GF-D8 (cell line): ENCODE data around the gene MBLAC1.
"Not testable (repeated sequence)": the region's sequence is repeated elsewhere in the genome, so short reads cannot be mapped to it uniquely, and the experiment has no call there.

Experiments
- DNase-seq: peaks from one replicate; lab custom pipeline; 2025; lab: John Stamatoyannopoulos, UW

Gene MBLAC1

DNA sequence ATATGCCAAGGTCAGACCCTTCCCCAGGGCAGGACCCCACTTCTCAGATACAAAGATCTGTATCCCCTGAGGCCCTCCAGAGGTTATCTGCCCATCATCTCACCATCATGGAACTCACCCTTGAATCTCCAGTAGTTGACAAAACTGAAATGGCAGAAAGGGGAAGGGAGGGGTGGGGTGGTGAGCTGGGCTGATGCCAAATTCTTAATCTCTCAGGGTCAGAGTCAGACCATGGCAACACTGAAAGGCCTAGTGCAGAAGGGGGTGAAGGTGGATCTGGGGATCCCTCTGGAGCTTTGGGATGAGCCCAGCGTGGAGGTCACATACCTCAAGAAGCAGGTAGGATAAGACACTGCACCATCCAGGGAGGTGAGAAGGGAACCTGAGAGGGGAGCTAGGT lies 4.2 kb upstream of the MBLAC1 start:
- DNase-seq = no peak

DNA sequence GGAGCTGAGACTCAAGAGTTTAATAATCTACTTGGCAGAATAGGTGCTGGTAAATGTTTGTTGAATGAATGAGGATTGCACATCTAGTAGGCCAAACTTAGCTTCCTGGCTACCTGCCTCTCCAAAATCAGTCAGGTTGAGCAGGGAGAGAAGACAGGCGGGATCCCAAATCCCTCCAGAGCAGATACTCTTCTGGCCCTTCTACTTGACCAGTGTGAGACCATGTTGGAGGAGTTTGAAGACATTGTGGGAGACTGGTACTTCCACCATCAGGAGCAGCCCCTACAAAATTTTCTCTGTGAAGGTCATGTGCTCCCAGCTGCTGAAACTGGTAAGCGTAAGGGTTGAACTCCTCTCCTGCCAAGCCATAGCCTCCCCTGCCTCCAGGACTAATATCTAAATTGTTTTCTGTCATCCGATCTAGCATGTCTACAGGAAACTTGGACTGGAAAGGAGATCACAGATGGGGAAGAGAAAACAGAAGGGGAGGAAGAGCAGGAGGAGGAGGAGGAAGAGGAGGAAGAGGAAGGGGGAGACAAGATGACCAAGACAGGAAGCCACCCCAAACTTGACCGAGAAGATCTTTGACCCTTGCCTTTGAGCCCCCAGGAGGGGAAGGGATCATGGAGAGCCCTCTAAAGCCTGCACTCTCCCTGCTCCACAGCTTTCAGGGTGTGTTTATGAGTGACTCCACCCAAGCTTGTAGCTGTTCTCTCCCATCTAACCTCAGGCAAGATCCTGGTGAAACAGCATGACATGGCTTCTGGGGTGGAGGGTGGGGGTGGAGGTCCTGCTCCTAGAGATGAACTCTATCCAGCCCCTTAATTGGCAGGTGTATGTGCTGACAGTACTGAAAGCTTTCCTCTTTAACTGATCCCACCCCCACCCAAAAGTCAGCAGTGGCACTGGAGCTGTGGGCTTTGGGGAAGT lies 2.2 kb upstream of the MBLAC1 start:
- no peak for DNase-seq

DNA sequence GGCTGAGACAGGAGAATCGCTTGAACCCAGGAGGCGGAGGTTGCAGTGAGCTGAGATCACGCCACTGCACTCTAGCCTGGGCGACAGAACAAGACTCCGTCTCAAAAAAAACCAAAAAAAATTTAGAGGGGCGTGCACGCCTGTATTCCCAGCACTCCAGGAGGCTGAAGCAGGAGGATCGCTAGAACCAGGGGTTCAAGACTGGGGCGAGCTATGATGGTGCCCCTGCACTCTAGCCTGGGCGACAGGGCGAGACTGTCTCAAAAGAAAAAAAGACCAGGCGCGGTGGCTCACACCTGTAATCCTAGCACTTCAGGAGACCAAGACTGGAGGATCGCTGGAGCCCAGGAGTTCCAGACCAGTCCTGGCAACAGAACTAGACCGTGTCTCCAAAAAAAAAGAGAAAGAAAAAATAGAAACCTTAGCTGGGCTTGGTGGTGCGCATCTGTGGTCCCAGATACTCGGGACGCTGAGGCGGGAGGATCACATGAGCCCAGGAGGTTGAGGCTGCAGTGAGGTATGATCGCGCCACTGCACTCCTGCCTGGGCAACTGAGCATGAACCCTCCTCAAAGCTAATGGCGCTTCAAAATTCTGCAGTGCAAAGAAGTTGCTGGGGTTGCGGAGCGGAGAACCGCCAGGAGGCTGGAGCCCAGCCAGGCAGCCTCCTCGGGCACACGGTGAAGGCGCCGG lies 382 bp upstream of the MBLAC1 start:
- DNase-seq = peak; percentile 61

DNA sequence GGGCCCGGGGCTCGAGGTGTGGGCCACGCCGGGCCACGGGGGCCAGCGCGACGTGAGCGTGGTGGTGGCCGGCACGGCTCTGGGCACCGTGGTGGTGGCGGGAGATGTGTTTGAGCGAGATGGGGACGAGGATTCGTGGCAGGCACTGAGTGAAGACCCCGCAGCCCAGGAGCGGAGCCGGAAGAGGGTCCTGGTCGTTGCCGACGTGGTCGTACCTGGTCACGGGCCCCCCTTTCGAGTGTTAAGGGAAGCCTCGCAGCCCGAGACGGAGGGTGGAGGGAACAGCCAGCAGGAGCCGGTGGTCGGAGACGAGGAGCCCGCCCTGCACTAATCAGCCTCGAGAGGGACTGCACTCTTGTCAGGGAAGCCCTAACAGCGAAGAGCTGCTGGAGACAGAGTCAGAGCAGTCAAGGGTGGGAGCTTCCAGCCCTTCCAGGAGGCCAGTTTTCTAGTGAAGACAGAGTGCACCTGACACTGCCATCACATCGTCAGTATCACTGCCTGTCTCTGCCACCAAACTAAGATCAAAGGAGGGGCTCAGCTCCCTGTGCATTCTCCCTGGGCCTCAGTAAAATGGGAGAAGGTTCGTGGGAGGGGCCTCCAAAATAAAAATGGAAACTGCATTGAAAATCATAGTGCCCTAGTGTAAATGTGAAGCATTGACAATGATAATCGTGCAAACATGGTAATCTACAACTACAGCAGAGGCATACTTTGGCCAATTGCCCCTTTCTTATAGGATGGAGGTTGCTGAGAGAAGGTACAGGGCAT lies 1.3 kb downstream of the MBLAC1 start:
- no peak for DNase-seq

DNA sequence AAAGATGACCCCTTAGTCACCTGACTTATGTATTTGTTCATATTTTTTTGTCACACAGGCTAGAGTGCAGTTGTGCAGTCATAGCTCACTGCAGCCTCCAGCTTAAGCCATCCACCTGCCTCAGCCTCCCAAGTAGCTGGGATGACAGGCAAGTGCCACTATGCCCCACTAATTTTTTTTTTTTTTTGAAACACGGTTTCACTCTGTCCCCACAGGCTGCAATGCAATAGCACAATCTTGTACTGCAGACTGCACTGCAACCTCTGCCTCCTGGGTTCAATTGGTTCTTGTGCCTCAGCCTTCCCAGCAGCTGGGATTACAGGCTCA lies 1.8 kb downstream of the MBLAC1 start:
- no peak for DNase-seq

DNA sequence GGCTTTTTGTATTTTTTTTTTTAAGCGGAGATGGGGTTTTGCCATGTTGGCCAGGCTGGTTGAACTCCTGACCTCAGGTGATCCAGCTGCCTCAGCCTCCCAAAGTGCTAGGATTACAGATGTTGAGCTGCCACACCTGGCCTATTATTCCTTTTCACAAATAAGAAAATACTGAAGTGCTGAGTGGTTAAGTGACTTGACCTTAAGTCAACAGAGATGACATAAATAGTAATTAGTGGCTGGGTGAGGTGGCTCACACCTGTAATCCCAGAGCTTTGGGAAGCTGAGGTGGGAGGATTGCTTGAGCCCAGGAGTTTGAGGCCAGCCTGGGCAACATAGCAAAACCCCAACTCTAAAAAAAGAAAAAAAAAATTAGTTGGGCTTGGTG lies 3.4 kb downstream of the MBLAC1 start:
- DNase-seq = not testable (repeated sequence)

DNA sequence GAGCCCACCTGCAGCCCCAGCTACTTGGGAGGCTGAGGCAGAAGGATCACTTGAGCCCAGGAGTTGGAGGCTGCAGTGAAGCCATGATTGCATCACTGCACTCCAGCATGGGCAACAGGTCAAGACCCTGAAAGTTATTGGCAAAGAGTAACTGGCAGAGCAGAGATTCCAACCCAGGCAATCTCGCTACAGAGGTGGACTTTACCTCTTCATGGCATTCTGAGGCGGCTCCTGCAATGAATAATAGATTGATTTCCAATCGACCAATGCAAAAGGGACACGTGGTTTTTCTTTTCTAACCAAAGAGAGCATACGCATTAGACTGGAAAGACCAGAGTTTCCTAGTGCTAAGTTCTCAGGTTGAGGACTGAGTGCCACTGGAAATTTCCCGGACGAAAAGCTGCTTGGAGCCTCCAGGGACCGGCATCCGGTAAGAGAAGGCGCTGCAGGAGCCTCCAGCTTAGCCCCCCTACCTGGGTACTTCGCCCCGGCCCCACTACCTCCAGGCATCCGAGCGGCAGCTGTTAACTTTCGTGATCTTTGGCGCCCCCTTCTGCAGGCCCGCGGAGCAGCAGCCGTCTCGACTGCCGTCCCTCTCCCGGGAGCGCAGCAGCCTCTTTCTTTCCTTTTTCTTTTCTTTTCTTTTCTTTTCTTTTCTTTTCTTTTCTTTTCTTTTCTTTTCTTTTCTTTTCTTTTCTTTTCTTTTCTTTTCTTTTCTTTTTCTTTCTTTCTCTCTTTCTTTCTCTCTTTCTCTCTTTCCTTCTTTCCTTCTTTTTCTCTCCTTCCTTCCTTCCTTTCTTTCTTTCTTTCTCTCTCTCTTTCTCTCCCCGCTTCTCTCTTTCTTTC lies 4.1 kb downstream of the MBLAC1 start:
- peak; percentile 30 for DNase-seq

DNA sequence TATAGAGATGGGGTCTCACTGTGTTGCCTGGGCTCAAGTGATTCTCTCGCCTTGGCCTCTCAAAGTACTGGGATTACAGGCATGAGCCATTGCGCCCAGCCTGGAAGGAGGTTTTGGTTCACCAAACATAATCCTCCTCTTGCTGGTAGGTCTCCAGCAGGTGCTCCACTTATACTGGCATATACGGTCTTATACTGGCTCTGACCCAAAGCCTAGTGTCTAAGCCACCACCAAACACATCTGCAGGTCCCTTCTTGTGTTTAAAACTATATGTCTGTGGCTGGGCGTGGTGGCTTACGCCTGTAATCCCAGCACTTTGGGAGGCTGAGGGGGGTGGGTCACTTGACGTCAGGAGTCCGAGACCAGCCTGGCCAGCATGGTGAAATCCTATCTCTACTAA lies 5.4 kb downstream of the MBLAC1 start:
- DNase-seq = no peak

DNA sequence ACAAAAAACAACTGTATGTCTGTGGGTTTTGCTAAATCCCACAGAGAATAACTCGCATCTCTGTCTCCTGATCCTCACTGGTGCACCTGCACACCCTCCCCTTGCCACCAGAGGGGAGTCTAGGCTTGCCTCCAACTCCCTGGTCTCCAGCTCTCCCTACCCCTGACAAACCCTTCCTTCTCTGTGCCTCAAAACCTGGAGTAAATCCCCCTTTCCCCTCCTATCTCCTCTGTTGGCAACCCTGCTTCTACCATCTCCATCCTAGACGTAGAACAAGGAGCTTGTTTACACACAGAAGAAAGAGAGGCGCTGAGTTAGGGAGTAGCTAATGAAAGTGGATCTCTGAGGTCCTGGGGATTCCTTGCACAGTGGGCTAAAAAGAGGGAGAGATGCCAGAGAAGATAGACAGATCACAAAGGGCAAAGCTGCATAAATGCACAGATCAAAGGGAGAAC lies 6.0 kb downstream of the MBLAC1 start:
- peak; percentile 34 for DNase-seq

DNA sequence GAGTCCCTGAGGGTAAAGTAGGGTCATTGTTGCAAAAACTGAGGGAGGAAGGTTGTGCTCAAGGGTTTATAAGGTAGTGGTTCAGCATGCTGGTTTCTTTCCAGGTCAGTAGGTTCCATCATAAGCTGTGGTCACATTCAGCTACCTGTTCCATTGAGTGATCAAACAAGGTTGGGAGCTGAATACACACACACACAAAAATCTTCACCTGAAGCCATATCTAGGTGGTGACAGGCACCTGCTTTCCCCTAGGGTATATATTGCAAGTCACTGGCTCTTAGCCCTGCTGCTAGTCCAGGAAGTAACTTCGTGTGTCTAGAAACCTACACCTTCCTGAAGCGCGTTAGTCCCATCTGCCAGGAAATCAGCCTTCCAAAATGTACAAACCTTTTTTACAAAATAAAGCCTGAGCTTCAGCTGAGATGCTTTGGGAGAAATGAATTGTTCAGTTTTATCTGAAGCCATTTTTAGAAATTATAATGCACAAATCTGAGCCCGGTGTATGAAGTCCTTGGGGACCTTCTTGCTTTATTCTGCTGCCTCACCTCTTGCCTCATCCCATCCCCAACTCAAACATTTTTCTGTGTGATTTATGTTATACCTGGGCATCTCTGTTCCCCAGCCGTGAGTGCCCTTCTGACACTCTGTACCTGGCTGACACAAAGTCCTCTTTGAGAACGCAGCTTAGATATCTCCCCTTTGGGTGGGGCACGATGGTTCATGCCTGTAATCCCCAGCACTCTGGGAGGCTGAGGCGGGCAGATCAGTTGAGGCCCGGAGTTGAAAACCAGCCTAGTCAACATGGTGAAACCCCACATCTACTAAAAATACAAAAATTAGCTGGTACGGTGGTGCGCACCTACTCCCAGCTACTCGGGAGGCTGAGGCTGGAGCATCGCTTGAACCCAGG lies 11.3 kb downstream of the MBLAC1 start:
- DNase-seq = no peak

DNA sequence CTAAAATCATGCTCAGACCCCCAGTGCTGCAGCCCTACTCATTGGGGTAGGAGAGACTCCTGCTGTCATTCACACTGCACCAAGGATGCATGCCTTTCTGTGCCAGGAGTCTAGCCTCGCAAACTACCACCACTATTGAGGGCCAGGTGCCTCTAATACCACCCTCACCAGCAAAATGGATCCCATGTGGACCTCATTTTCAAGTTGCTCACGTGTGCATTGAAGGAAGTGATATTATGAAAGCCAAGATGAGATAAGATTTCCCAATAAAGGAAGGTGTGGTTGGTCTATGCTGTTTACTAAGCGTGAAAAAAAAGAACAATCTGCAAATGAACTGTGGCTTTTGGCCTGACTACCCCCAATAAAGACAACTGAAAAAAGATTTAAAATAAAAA lies 14.8 kb downstream of the MBLAC1 start:
- DNase-seq = peak; percentile 69

DNA sequence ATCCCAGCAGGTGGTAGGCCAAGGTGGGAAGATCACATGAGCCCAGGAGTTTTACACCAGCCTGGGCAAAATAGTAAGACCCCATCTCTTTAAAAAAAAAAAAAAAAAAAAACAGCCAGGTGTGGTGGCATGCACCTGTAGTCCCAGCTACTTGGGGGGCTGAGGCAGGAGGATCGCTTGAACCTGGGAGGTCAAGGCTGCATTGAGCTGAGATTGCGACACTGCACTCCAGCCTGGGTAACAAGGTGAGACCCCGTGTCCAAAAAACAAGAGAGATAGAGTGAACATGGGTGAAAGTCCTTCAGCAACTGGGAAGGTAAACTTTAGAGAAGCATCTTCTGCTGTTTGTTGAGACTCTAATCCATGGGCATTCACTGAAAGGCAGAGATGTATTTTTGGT lies 15.7 kb downstream of the MBLAC1 start:
- DNase-seq = no peak

DNA sequence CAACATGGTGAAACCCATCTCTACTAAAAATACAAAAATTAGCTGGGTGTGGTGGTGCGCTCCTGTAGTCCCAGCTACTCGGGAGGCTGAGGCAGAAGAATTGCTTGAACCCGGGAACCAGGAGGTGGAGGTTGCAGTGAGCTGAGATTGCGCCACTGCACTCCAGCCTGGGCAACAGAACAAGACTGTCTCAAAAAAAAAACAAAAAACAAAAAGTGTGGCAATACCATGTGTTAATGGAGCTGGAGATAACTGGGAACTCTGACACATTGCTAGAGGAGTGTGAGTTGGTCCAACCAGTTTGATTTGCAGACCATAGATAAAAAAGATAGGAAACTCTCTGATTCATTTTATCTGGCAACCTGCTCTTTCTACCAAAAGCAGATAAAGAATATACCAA lies 19.6 kb downstream of the MBLAC1 start:
- DNase-seq = peak; percentile 40

DNA sequence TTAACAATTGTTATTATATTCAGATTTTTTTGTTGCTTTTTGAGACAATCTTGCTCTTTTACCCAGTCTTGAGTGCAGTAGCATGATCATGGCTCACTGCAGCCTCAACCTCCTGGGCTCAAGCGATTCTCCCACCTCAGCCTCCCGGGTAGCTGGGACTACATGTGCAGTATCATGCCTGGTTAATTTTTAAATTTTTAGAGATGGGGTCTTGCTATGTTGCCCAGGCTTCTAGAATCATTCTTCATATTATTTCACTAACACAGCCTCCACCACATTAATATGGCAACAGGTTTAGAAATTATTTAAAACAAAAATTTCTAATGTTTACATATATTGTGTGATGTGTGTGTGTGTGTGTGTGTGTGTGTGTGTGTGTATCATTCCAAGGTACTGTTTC lies 20.5 kb downstream of the MBLAC1 start:
- no peak for DNase-seq

DNA sequence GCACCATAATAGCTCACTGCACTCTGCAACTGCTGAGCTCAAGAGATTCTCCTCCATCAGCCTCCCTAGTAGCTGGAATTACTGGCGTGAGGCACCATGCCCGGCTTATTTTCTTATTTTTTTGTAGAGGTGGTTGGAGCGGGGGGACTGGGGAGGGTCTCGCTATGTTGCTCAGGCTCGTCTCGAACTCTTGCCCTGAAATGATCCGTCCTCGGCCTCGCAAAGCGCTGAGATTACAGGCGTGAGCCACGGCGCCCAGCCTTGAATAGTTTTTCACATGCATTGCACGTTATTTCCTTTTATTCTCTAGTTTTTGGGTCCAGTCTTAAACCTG lies 21.4 kb downstream of the MBLAC1 start:
- no peak for DNase-seq

DNA sequence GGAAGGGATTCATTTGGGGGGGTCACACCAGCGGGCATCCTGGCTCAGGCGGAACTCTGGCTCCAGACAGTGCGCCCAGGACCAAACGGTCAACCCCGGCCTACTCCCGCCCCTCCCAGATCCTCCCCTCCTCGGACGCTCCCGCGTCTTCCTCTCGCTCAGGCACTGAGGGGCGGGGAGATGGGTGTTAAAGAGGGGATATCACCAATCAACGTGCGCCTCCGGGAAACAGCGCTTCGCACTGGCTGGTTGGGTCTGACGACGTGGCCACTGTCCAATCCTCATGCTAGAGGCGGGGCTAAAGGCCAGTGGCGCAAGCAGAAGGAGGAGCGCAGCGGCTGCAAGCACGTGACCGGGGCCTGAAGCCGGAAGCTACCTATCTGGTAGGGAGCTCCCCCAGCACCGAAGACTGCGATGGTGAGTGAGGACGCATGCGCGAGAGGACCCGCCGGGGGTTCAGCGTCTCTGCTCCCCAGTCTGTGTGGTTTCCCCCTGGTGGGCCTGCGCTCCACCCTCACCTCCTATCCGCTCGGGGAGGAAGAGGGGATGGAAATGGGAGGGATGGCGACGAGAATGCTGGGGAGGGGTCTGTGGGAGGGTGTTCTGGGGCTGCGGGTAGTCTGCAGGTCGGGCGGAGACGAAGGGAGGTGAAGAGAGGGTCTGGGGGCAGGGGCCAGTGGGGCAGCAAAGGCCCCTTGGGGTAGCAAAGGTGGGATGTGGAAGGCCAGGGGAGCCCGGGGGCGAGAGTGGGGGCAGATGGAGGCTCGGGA lies 22.0 kb downstream of the MBLAC1 start, which contains the start of gene LAMTOR4:
LAMTOR4 (plus strand) TSS at position 360 of the 770 bp plus-strand sequence; CDS start at position 415, 55 bp downstream.
- peak; percentile 99 for DNase-seq

DNA sequence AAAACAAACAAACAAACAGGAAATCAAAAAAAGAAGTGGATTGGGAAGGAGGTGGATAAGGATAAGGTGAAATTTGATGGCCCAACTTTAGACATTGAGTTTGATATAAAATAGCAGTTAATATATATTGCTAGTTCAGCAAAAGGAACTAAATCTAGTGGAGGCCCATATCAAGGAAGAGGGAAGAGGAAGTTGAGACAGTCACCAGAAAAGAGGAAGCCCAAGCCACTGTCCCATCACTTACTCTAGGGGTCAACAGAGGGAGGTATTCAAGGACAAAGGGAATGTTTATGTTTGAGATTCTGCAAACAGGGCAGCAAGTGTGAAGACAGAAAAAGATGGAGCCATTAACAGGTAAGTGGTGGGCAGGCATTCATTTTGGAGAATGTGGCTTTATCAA lies 25.6 kb downstream of the MBLAC1 start:
- DNase-seq = peak; percentile 85

DNA sequence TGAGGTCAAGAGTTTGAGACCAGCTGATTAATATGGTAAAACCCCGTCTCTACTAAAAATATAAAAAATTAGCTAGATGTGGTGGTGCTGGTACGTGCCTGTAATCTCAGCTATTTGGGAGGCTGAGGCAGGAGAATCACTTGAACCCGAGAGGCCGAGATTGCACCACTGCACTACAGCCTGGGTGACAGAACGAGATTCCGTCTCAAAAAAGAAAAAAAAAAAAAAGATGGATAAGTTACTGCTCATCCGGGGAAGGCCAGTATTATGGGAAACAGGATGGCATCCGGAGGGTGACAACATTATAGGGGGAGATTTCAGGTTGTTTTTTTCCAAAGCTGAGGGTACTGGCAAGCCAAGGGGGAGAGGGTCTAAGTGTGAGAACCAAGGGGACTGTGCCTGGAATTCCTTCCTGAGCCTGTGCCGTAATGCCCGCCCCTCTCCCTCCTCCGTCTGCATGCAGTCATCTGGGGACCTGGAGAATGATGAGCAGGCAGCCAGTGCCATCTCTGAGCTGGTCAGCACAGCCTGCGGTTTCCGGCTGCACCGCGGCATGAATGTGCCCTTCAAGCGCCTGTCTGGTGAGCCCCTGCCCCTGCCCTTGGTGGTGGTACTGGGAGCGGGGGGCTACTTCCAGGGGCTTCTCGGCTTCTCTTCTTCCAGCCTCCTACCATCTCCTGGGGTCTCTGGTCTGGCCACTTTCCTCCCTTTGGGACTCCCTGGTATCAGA lies 26.3 kb downstream of the MBLAC1 start:
- no peak for DNase-seq
